ENCODE measurements around the gene RIC1.

The RIC1 gene

DNA sequence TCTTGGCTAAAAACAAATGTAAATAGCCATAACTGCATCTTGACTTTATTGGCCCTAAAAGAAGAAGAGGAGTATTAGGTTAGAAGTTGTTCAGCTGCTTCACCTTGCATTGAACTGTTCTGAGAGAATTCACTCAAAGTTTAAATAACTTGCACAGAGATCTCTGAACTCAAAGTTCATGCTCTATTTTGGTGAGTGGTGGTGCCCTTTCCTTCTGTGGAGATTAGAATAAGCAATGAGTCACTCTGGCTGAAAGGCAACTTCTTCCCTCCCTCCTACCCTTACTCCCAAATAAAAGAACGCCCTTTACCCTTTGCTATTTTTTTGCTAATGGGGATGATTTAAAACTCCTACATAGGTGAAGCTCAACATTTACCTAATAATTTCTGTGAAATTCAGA is 155.1 kb downstream of the RIC1 start:
- Histone ChIP-seq H3K9ac (ENCODE audit: low read depth in 1 of 2, low read length in 2 of 2) (no peak overlapping the region), H3K9me3 (ENCODE audit: control insufficient read depth in 1 of 2, low read length in 2 of 2) (peaks cover 4 to 8% of the 10 kb centered on the region in 2 donors), H3K36me3 (ENCODE audit: control insufficient read depth in 1 of 2, insufficient read depth in 2 of 2, low read length in 2 of 2) (peaks cover 29 to 57% of the 10 kb centered on the region in 2 donors), H3K4me3 (ENCODE audit: low read depth in 1 of 2, low read length in 2 of 2) (no peak overlapping the region), H3K27ac (ENCODE audit: low read depth, low read length) (no peak overlapping the region), H3K27me3 (ENCODE audit: control insufficient read depth in 1 of 2, insufficient read depth in 2 of 2, low read length in 2 of 2) (no peaks in the 10 kb centered on the region), H3K4me1 (ENCODE audit: control insufficient read depth in 1 of 2, insufficient read depth in 2 of 2, low read length in 2 of 2) (peaks cover 0 to 4% of the 10 kb centered on the region in 2 donors)

DNA sequence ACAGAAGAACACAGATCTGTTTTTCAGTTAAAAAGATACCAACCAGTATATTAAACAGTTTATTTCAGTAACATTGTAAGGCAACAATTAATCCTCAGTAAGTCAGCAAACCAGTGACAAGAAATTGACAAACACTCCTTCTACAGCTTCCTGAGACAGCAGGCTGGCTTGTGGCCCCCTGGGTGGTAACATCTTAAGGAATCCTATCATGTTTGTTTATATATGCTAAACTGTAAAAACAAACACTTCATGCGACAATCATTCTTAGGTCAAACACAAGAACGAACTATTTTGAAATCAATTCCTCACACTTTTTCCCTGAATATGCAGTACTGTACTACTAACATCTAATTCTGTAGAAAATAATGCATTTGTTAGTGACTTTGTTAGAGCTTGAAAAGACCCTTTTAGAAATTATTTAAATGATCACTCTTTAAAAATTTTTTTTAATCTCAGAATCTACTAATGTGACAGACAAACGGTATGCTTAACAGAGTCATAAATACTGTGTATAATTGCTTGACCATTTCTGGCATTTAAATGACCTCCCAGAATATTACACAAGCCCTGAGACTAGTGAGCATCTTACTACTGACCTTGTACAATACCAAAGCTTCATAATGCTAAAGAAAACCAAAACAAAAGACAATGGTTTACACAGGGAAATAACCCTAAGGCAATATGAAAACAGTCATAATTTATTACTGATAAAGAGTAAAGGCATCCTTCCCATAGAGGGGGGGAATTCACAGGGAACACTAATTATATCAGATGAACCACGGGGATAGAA is 155.8 kb downstream of the RIC1 start:
- Histone ChIP-seq H3K4me1 (ENCODE audit: control insufficient read depth in 1 of 2, insufficient read depth in 2 of 2, low read length in 2 of 2) (peaks cover 0 to 4% of the 10 kb centered on the region in 2 donors), H3K9me3 (ENCODE audit: control insufficient read depth in 1 of 2, low read length in 2 of 2) (peaks cover under 1 to 1% of the 10 kb centered on the region in 2 donors), H3K4me3 (ENCODE audit: low read depth in 1 of 2, low read length in 2 of 2) (no peak overlapping the region), H3K36me3 (ENCODE audit: control insufficient read depth in 1 of 2, insufficient read depth in 2 of 2, low read length in 2 of 2) (peaks cover 22 to 54% of the 10 kb centered on the region in 2 donors), H3K27ac (ENCODE audit: low read depth, low read length) (no peak overlapping the region), H3K27me3 (ENCODE audit: control insufficient read depth in 1 of 2, insufficient read depth in 2 of 2, low read length in 2 of 2) (no peaks in the 10 kb centered on the region), H3K9ac (ENCODE audit: low read depth in 1 of 2, low read length in 2 of 2) (no peak overlapping the region)

DNA sequence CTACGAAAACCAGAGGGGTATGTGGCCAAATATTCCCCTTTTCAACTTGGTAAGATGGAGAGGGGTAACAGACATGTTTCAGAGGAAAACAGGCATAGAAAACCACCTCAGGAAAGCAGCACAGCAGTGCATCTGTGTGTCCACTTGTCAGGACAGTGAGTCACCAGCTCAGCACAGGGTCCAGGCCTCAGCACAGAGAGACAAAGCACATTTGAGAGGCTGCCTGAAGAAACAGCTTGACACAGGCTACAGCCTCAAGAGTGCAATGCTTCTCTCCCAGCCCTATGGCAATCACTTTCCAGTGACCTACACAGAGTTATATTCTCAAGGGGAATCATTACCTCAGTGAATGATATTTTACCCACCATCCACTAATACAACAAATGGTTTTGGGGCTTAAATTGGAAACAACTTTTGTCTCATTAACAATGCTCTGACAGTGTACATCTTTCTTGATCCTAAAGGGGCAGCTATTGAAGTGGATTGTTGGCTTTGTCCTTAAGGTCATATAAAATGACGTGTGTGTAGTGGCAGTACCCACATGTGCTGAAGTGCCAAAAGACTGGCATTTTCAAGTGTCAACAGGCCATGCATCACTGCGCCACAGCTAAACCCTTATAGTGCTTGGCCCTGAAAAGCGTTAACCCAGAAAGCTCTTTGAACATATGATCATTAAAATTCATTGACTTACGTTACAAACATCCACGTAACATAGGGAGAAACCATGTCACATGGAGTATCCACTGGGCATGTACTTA is 157.6 kb downstream of the RIC1 start:
- H3K9me3 ChIP-seq (ENCODE audit: control insufficient read depth in 1 of 2, low read length in 2 of 2): no peaks in the 10 kb centered on the region
- H3K9ac ChIP-seq (ENCODE audit: low read depth in 1 of 2, low read length in 2 of 2): no peak overlapping the region
- H3K4me3 ChIP-seq (ENCODE audit: low read depth in 1 of 2, low read length in 2 of 2): no peak overlapping the region
- H3K27me3 ChIP-seq (ENCODE audit: control insufficient read depth in 1 of 2, insufficient read depth in 2 of 2, low read length in 2 of 2): no peaks in the 10 kb centered on the region
- H3K36me3 ChIP-seq (ENCODE audit: control insufficient read depth in 1 of 2, insufficient read depth in 2 of 2, low read length in 2 of 2): peaks cover 26 to 47% of the 10 kb centered on the region in 2 donors
- peaks cover 0 to 4% of the 10 kb centered on the region in 2 donors for H3K4me1 ChIP-seq (ENCODE audit: control insufficient read depth in 1 of 2, insufficient read depth in 2 of 2, low read length in 2 of 2)
- H3K27ac ChIP-seq (ENCODE audit: low read depth, low read length): no peak overlapping the region

DNA sequence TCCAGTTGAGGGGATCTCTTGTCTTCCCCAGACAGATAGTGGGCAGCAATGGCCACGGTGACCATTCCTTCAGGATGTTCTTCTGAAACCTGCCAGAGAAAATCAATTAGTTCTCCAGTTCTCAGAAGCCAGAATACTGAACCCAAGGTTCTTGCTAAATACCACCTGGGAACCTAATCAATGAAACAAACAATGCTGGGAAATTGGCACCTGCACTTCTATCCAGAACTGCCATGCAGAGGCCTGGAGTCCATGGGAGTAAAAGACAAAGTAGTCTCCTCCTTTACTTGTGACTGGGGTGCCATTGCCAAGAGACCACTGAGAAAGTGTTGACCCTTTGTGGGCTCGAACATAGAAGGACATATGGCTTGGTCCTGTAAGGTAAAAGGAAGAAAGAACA is 158.3 kb downstream of the RIC1 start:
- H3K4me3 ChIP-seq (ENCODE audit: low read depth in 1 of 2, low read length in 2 of 2): no peak overlapping the region
- peaks cover 0 to 4% of the 10 kb centered on the region in 2 donors for H3K4me1 ChIP-seq (ENCODE audit: control insufficient read depth in 1 of 2, insufficient read depth in 2 of 2, low read length in 2 of 2)
- no peak overlapping the region for H3K9ac ChIP-seq (ENCODE audit: low read depth in 1 of 2, low read length in 2 of 2)
- H3K27ac ChIP-seq (ENCODE audit: low read depth, low read length): no peak overlapping the region
- H3K36me3 ChIP-seq (ENCODE audit: control insufficient read depth in 1 of 2, insufficient read depth in 2 of 2, low read length in 2 of 2): peaks cover 26 to 47% of the 10 kb centered on the region in 2 donors
- no peaks in the 10 kb centered on the region for H3K9me3 ChIP-seq (ENCODE audit: control insufficient read depth in 1 of 2, low read length in 2 of 2)
- no peaks in the 10 kb centered on the region for H3K27me3 ChIP-seq (ENCODE audit: control insufficient read depth in 1 of 2, insufficient read depth in 2 of 2, low read length in 2 of 2)

DNA sequence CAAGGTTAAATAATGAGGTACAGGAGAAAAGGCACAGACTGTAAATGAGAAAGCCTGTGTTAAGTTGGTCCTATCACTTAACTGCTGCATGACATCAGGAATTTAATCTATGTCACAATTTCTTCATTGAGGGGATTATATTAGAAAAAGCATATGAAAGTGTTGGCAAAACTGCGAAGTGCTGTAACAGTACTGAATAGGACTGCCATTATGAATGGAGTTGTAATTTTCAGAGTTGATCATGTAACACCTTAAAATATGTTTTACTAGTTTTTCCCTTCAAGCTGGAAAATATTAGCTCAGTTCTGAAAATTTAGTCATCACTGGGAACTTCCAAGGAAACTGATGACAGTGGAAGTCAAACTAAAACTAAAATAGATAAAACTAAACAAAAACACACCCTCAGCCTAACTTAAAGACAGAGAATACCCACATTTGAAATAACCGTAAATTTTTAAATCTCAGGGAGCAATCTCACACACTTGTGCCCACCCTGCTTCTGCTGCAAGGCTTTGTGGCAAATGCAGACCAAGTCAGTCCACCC is 158.9 kb downstream of the RIC1 start:
- no peaks in the 10 kb centered on the region for H3K27me3 ChIP-seq (ENCODE audit: control insufficient read depth in 1 of 2, insufficient read depth in 2 of 2, low read length in 2 of 2)
- peaks cover 0 to 4% of the 10 kb centered on the region in 2 donors for H3K4me1 ChIP-seq (ENCODE audit: control insufficient read depth in 1 of 2, insufficient read depth in 2 of 2, low read length in 2 of 2)
- no peak overlapping the region for H3K27ac ChIP-seq (ENCODE audit: low read depth, low read length)
- peaks cover 26 to 47% of the 10 kb centered on the region in 2 donors for H3K36me3 ChIP-seq (ENCODE audit: control insufficient read depth in 1 of 2, insufficient read depth in 2 of 2, low read length in 2 of 2)
- no peak overlapping the region for H3K4me3 ChIP-seq (ENCODE audit: low read depth in 1 of 2, low read length in 2 of 2)
- H3K9ac ChIP-seq (ENCODE audit: low read depth in 1 of 2, low read length in 2 of 2): no peak overlapping the region
- no peaks in the 10 kb centered on the region for H3K9me3 ChIP-seq (ENCODE audit: control insufficient read depth in 1 of 2, low read length in 2 of 2)

DNA sequence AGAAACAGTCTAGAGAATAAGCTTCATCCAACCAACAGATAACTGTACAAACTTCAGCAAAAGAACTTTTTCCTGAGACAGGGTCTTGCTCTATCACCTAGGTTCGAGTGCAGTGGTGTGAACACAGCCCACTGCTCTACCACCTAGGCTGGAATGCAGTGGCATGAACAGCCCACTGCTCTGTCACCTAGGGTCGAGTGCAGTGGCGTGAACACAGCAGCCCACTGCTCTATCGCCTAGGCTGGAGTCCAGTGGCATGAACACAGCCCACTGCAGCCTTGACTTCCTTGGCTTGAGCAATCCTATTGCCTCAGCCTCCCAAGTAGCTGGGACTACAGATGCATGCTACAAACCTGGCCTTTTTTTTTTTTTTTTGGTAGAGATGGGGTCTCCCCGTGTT is 160.6 kb downstream of the RIC1 start:
- no peaks in the 10 kb centered on the region for H3K9me3 ChIP-seq (ENCODE audit: control insufficient read depth in 1 of 2, low read length in 2 of 2)
- H3K9ac ChIP-seq (ENCODE audit: low read depth in 1 of 2, low read length in 2 of 2): no peak overlapping the region
- peaks cover 0 to 2% of the 10 kb centered on the region in 2 donors for H3K4me1 ChIP-seq (ENCODE audit: control insufficient read depth in 1 of 2, insufficient read depth in 2 of 2, low read length in 2 of 2)
- H3K36me3 ChIP-seq (ENCODE audit: control insufficient read depth in 1 of 2, insufficient read depth in 2 of 2, low read length in 2 of 2): peaks cover 26 to 42% of the 10 kb centered on the region in 2 donors
- H3K27me3 ChIP-seq (ENCODE audit: control insufficient read depth in 1 of 2, insufficient read depth in 2 of 2, low read length in 2 of 2): no peaks in the 10 kb centered on the region
- no peak overlapping the region for H3K27ac ChIP-seq (ENCODE audit: low read depth, low read length)
- no peak overlapping the region for H3K4me3 ChIP-seq (ENCODE audit: low read depth in 1 of 2, low read length in 2 of 2)

DNA sequence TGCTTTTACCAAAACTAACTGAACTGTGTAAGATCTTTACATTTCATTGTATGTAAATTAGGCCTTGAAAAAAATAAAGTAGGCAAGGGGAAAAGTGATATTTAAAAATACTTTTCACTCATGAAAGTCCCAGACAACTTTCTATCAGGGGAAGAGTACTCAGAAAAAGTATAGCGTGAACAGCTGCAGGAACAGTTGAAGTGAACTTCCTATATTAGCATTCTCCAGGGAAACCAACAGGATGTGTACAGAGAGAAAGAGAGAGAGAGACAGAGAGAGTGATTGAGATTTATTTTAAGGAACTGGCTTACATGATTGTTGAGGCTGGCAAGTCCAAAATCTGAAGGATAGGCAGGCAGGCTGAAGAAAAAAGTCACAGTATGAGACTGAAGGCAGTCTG is 162.0 kb downstream of the RIC1 start:
- no peaks in the 10 kb centered on the region for H3K27me3 ChIP-seq (ENCODE audit: control insufficient read depth in 1 of 2, insufficient read depth in 2 of 2, low read length in 2 of 2)
- H3K9ac ChIP-seq (ENCODE audit: low read depth in 1 of 2, low read length in 2 of 2): no peak overlapping the region
- H3K9me3 ChIP-seq (ENCODE audit: control insufficient read depth in 1 of 2, low read length in 2 of 2): no peaks in the 10 kb centered on the region
- no peak overlapping the region for H3K4me3 ChIP-seq (ENCODE audit: low read depth in 1 of 2, low read length in 2 of 2)
- peaks cover 22 to 34% of the 10 kb centered on the region in 2 donors for H3K36me3 ChIP-seq (ENCODE audit: control insufficient read depth in 1 of 2, insufficient read depth in 2 of 2, low read length in 2 of 2)
- H3K27ac ChIP-seq (ENCODE audit: low read depth, low read length): no peak overlapping the region
- no peaks in the 10 kb centered on the region for H3K4me1 ChIP-seq (ENCODE audit: control insufficient read depth in 1 of 2, insufficient read depth in 2 of 2, low read length in 2 of 2)

DNA sequence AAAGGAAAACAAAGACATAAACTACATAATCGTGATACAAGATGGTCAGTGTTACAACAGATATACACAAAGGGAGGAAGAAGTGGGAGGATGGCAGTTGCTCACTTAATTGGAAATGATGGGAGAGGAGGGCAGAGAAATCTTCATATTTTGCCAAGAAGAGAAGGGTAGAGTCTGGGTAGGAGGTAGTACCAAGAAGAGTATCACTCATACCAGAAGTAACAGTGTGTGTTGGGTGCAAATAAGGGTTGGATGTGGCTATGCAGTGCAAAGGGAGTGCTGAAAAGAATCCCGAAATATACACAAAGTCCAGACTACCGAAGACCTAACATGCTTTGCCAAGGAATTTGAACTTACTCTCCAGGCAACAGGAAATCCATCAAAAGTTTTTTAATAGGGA is 163.0 kb downstream of the RIC1 start:
- Histone ChIP-seq H3K9ac (ENCODE audit: low read depth in 1 of 2, low read length in 2 of 2) (no peak overlapping the region), H3K4me3 (ENCODE audit: low read depth in 1 of 2, low read length in 2 of 2) (no peak overlapping the region), H3K27ac (ENCODE audit: low read depth, low read length) (no peak overlapping the region), H3K4me1 (ENCODE audit: control insufficient read depth in 1 of 2, insufficient read depth in 2 of 2, low read length in 2 of 2) (no peaks in the 10 kb centered on the region), H3K27me3 (ENCODE audit: control insufficient read depth in 1 of 2, insufficient read depth in 2 of 2, low read length in 2 of 2) (no peaks in the 10 kb centered on the region), H3K36me3 (ENCODE audit: control insufficient read depth in 1 of 2, insufficient read depth in 2 of 2, low read length in 2 of 2) (peaks cover 14 to 30% of the 10 kb centered on the region in 2 donors), H3K9me3 (ENCODE audit: control insufficient read depth in 1 of 2, low read length in 2 of 2) (no peaks in the 10 kb centered on the region)

DNA sequence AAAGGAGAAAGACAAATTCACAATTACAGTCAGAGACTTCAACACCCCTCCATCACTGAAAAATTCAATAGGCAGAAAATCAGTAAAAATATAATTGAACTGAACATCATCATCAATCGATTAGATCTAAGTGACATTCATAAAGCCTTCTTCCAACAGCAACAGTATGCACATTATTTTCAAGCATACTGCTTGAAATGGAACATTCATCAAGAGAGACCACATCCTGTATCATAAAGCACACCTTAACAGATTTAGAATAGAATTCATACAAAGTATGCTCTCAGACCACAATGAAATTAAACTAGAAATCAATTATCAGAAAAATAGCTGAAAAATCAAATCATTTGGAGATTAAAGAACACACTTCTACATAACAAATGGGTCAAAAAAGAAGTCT is 164.9 kb downstream of the RIC1 start:
- H3K36me3 ChIP-seq (ENCODE audit: control insufficient read depth in 1 of 2, insufficient read depth in 2 of 2, low read length in 2 of 2): peaks cover 14 to 30% of the 10 kb centered on the region in 2 donors

DNA sequence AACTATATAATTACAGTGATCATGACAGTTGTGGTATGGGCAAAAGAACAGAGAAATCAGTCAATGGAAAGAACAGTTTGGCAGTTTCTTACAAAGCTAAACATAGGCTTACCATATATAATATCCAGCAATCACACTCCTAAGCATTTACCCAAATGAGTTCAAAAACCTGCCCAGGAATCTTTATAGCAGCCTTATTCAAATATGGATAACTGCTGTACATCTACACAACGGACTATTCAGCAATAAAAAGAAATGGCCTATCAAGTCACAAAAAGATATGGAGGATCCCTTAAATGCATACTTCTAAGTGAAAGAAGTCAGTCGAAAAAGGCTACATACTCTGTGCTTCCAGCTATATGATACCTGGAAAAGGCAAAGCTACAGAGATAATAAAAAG is 167.4 kb downstream of the RIC1 start:
- Histone ChIP-seq H3K27me3 (ENCODE audit: control insufficient read depth in 1 of 2, insufficient read depth in 2 of 2, low read length in 2 of 2) (no peaks in the 10 kb centered on the region), H3K9ac (ENCODE audit: low read depth in 1 of 2, low read length in 2 of 2) (no peak overlapping the region), H3K36me3 (ENCODE audit: control insufficient read depth in 1 of 2, insufficient read depth in 2 of 2, low read length in 2 of 2) (peaks cover 6 to 21% of the 10 kb centered on the region in 2 donors), H3K4me1 (ENCODE audit: control insufficient read depth in 1 of 2, insufficient read depth in 2 of 2, low read length in 2 of 2) (peaks cover 6% of the 10 kb centered on the region in 2 donors), H3K4me3 (ENCODE audit: low read depth in 1 of 2, low read length in 2 of 2) (no peak overlapping the region), H3K9me3 (ENCODE audit: control insufficient read depth in 1 of 2, low read length in 2 of 2) (no peaks in the 10 kb centered on the region), H3K27ac (ENCODE audit: low read depth, low read length) (no peak overlapping the region)

More for the DNA sequence above, 164.9 kb downstream of the RIC1 start:
- Histone ChIP-seq H3K9me3 (ENCODE audit: control insufficient read depth in 1 of 2, low read length in 2 of 2) (no peaks in the 10 kb centered on the region), H3K27ac (ENCODE audit: low read depth, low read length) (no peak overlapping the region), H3K4me3 (ENCODE audit: low read depth in 1 of 2, low read length in 2 of 2) (no peak overlapping the region), H3K27me3 (ENCODE audit: control insufficient read depth in 1 of 2, insufficient read depth in 2 of 2, low read length in 2 of 2) (no peaks in the 10 kb centered on the region), H3K9ac (ENCODE audit: low read depth in 1 of 2, low read length in 2 of 2) (no peak overlapping the region), H3K4me1 (ENCODE audit: control insufficient read depth in 1 of 2, insufficient read depth in 2 of 2, low read length in 2 of 2) (no peaks in the 10 kb centered on the region)

All from duodenal mucosa (tissue), 2 donors.